ENCODE data around the gene BCL2L13.

- TF ChIP-seq CTCF (IDR thresholded peaks at IDR 0.05; ENCODE audit: insufficient read depth, low read depth, low read length) (no peak), EZH2 (IDR thresholded peaks at IDR 0.05; ENCODE audit: insufficient read depth, low read length) (no peak)
Observed at GRCh38 chr22:17753401-17753989, 114.9 kb downstream of the BCL2L13 start.
